Mucosa of rectum (tissue), 2 donors: ENCODE results near the gene PTPRU.

Source experiments
- H3K27ac ChIP-seq, 2 donors: one replicate each; pipeline ENCODE4 v1.7.0; 2013; ENCODE audit warnings: inconsistent platforms in 2 of 2, low read depth in 2 of 2, low read length in 2 of 2
- H3K27me3 ChIP-seq, 2 donors: one replicate each; pipeline ENCODE4 v1.7.0; 2013; ENCODE audit warnings: low read length in 2 of 2; ENCODE audit not compliant: control insufficient read depth in 2 of 2, insufficient read depth in 2 of 2
- H3K36me3 ChIP-seq, 2 donors: one replicate each; pipeline ENCODE4 v1.7.0; 2013; ENCODE audit warnings: low read length in 2 of 2; ENCODE audit not compliant: control insufficient read depth in 2 of 2, insufficient read depth in 2 of 2
- H3K4me1 ChIP-seq, 2 donors: one replicate each; pipeline ENCODE4 v1.7.0; 2013; ENCODE audit warnings: low read length in 2 of 2, mild to moderate bottlenecking in 1 of 2; ENCODE audit not compliant: control insufficient read depth in 2 of 2, insufficient read depth in 2 of 2
- H3K4me3 ChIP-seq, 2 donors: one replicate each; pipeline ENCODE4 v1.7.0; 2013; ENCODE audit warnings: low read length in 2 of 2
- H3K9ac ChIP-seq, 2 donors: one replicate each; pipeline ENCODE4 v1.7.0; 2013; ENCODE audit warnings: low read length in 2 of 2, low read depth in 1 of 2, mild to moderate bottlenecking in 1 of 2
- H3K9me3 ChIP-seq, 2 donors: one replicate each; pipeline ENCODE4 v1.7.0; 2013; ENCODE audit warnings: low read length in 2 of 2; ENCODE audit not compliant: control insufficient read depth in 2 of 2
- donor health status: healthy.
- donor health status: Normal muscosa, but diverticular disease.

Gene PTPRU

DNA sequence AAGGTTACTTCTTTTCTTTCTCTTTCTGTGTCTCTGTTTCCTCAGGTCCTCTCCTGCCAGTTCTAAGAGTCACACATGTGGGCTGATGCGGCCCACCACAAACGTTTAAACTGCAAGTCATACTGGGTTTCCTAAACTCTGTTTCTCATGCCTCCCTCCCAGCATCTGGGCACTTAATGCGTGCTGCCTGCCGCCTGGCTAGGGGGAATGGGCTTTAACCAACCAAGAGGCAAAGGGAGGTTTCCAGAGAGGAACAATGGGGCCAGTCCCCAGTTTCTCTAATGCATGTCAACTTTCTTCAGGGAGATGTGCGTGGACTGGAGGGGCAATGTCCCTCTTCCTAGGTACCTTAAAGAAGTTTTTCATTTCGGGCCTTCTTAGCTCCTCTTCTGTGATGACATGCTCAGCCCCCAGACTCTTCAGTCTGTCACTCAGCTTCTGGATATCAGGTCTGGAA lies 34.7 kb upstream of the PTPRU start:
- Histone ChIP-seq H3K9me3 (no peaks in the 10 kb centered on the region), H3K27ac (peak overlapping the region in 1 of 2 donors; percentile 62), H3K9ac (no peak overlapping the region), H3K27me3 (no peaks in the 10 kb centered on the region), H3K4me1 (peaks cover 4 to 6% of the 10 kb centered on the region in 2 donors), H3K36me3 (peaks cover 13 to 40% of the 10 kb centered on the region in 2 donors), H3K4me3 (no peak overlapping the region)

DNA sequence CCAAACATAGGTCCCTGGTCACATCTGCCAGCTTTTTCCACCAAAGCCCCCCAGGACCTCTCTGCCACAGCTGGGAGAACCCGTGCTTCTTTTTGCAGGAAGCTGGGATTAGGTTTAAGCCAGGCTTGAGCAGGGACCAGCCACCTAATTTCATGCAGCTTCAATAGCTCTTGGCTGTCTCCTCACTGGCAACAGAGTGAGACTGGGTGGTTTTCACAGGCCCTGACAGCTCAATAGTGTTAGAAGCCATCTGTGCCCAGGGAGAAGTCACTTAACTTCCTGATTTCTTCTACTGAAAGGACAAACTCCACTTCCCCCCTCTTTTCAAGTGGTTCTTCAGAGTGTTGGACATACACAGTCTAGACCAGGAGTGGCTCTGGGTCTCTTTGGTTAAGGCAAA lies 34.3 kb upstream of the PTPRU start:
- no peak overlapping the region for H3K4me3 ChIP-seq
- no peaks in the 10 kb centered on the region for H3K9me3 ChIP-seq
- peaks cover 13 to 41% of the 10 kb centered on the region in 2 donors for H3K36me3 ChIP-seq
- H3K27me3 ChIP-seq, result no peaks in the 10 kb centered on the region
- H3K9ac ChIP-seq, result no peak overlapping the region
- H3K27ac ChIP-seq, result peak overlapping the region; percentile 43 to 62
- peaks cover 4 to 6% of the 10 kb centered on the region in 2 donors for H3K4me1 ChIP-seq

DNA sequence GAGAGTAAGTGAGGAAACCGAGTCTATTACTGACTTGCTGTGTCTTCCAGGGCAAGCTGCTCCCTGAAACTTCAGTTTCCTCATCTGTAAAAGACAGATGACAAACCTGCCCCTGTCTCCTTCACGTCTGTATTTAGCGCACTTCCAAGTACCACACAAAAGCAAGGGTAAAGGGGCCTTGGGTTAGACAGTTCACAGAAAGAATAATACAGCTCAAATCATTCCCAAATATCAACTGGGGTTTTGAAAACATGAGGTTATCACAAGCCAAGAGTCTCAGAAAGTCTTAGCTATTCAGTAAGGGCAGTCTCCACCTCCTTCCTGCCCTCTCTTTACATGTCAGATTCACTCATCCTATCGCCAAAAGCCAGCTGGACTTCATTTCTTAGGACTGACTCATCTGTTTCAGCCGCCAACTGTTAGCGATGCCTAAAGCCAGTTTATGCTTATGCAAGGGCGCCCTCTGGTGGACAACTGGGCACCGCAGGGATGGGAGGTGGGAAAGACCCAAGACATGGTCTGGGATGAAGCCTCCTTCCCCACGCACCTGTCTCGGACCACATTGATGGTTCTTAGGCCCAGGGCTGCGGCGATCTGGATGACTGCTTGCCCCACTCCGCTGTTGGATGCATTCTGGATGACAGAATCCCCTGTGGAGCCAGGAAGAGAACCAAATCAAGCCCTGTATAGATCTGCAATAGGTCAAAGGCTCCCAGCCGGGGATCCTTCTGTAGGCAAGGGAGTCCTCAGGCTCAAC lies 33.6 kb upstream of the PTPRU start:
- Histone ChIP-seq H3K36me3 (peaks cover 13 to 38% of the 10 kb centered on the region in 2 donors), H3K9ac (no peak overlapping the region)

DNA sequence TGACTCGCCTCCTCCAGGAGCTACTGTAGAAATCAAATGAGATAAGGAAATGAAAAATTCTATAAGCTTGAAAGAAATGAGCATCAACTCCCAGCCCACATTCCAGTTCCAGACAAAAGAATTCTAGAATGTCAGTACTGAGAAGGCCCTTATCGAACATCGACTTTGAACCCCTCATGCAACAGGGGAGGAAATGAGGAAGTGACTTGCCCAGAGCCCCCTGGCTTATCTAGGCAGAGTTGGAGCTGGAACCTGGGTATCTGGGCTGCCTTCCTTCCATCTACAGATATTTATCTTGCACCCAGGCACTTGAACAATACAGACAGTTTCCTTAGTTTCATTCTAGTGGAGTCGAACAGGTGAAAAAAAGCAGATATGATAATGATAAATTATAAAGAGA lies 27.9 kb upstream of the PTPRU start:
- no peak overlapping the region for H3K9ac ChIP-seq
- no peak overlapping the region for H3K4me3 ChIP-seq
- H3K27me3 ChIP-seq, result no peaks in the 10 kb centered on the region
- H3K36me3 ChIP-seq, result peaks cover 22 to 32% of the 10 kb centered on the region in 2 donors
- no peaks in the 10 kb centered on the region for H3K4me1 ChIP-seq
- H3K27ac ChIP-seq, result no peak overlapping the region
- no peaks in the 10 kb centered on the region for H3K9me3 ChIP-seq

More for the DNA sequence above, 33.6 kb upstream of the PTPRU start:
- Histone ChIP-seq H3K27ac (peak overlapping the region; percentile 43 to 62), H3K4me1 (peaks cover 4 to 6% of the 10 kb centered on the region in 2 donors), H3K4me3 (no peak overlapping the region), H3K9me3 (no peaks in the 10 kb centered on the region), H3K27me3 (no peaks in the 10 kb centered on the region)

DNA sequence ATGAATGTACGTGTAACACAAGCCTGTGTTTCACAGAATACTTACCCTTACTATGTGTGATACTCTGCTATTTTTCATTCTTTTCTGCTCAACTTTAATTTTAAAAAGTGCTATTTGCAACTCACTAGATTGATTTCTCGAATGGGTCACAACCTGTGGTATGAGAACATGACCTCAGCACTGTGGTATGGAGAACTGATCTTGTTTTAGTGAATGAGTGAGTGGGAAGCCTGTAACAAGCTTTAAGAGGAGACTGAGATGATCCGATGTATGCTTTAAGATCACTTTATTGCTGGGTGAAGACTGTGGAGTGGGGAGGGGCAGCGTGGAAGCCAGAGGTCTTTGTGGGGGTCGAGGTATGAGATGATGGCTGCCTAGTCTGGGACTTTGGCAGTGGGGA lies 27.1 kb upstream of the PTPRU start:
- Histone ChIP-seq H3K36me3 (peaks cover 26 to 28% of the 10 kb centered on the region in 2 donors), H3K4me1 (no peaks in the 10 kb centered on the region), H3K27me3 (no peaks in the 10 kb centered on the region), H3K4me3 (no peak overlapping the region), H3K9ac (no peak overlapping the region), H3K9me3 (no peaks in the 10 kb centered on the region), H3K27ac (no peak overlapping the region)

DNA sequence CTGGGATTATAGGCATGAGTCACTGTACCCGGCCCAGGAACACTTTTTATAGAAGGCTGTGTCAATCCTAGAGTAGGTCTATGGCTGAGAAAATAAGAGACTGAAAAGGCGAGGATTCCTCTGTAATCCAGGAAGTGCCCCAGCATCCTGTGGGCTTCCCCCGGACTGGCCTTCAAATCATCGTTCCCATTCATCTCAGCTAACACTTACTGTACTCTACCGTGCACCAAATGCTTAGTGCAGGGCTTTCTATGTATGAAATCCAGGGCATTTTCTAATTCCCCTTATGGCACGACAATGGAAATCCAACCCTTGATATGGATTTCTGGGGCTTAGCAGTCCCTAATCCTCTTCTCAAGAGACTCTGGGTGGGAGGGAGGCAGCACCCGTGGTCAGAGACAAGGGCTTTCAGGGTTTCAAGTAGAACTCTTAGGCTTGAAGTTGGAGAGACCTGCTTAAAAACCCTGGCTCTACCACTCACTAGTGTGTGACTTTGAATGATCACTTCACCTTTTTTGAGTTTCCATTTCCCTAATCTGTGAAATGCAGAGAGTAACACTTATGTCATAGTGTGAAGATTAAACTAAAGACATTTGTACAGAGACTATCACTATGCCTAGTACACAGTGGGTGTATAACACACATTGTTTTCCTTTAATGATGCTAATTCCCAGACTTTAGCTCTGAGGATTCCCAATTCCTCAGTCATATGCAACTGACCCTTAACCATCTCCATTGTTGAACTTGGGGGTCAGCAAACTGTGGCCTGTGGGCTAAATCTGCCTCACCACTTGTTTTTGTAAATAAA lies 25.8 kb upstream of the PTPRU start:
- no peaks in the 10 kb centered on the region for H3K4me1 ChIP-seq
- no peak overlapping the region for H3K27ac ChIP-seq
- peaks cover 28 to 33% of the 10 kb centered on the region in 2 donors for H3K36me3 ChIP-seq
- no peak overlapping the region for H3K4me3 ChIP-seq
- no peak overlapping the region for H3K9ac ChIP-seq
- no peaks in the 10 kb centered on the region for H3K9me3 ChIP-seq
- no peaks in the 10 kb centered on the region for H3K27me3 ChIP-seq

DNA sequence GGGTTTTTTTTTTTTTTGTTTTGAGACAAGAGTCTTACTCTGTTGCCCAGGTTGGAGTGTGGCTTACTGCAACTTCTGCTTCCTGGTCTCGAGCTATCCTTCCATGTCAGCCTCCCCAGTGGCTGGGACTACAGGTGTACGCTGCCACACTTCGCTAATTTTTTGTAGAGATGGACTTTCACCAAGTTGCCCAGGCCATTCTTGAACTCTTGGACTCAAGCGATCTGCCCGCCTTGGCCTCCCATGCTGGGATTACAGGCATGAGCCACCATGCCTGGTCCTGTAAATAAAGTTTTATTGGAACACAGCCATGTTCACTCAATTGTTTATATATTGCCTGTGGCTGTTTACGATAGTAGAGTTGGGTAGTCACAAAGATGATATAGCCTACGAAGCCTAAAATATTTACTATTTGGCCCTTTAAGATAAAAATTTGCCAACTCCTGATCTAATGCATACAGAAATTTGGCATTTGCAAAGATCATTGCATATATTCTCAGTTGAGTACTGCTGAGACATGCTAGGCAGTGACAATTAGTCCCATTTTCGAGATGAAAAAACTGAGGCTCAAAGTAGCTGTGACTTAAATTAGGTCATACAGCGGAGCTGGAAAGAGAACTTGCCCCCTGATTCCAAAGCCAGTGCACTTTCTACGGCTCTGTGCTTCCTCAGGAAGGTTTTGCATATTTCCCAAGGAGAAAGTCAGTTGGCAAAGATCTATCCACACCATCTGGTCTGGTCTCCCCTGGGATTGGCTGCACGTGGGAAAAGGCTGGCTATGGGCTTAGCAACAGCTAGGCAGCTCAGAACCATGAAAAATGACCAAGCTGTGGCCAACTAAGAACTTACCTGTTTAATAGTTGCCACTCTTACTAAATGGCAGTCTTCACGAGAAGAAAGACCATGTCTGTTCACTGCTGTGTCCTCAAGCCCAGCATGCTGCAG lies 25.0 kb upstream of the PTPRU start:
- H3K9me3 ChIP-seq, result no peaks in the 10 kb centered on the region
- H3K27me3 ChIP-seq, result no peaks in the 10 kb centered on the region
- no peaks in the 10 kb centered on the region for H3K4me1 ChIP-seq
- H3K4me3 ChIP-seq, result no peak overlapping the region
- no peak overlapping the region for H3K27ac ChIP-seq
- H3K9ac ChIP-seq, result no peak overlapping the region
- peaks cover 25 to 34% of the 10 kb centered on the region in 2 donors for H3K36me3 ChIP-seq

DNA sequence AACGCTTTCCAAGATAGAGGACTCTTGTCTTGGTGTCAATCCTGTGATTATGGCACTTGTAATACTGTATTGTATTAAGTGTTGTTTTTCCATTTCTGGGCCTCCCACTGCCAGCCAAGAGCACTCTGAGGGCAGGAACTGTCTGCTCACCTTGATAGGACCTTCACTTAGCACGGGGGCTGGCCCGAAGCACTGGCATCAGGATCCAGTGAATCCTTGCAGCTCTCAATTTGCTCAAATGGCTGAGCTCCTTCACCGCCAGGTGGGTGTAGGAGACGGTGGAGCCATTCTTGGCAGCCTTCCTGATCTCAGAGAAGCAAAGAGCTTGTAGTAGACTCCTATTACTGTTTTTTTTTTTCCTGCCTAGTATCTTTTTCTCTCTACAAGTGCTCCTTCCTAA lies 23.3 kb upstream of the PTPRU start:
- no peak overlapping the region for H3K27ac ChIP-seq
- H3K9ac ChIP-seq, result no peak overlapping the region
- H3K27me3 ChIP-seq, result no peaks in the 10 kb centered on the region
- H3K9me3 ChIP-seq, result no peaks in the 10 kb centered on the region
- H3K4me3 ChIP-seq, result no peak overlapping the region
- no peaks in the 10 kb centered on the region for H3K4me1 ChIP-seq
- H3K36me3 ChIP-seq, result peaks cover 25 to 31% of the 10 kb centered on the region in 2 donors

DNA sequence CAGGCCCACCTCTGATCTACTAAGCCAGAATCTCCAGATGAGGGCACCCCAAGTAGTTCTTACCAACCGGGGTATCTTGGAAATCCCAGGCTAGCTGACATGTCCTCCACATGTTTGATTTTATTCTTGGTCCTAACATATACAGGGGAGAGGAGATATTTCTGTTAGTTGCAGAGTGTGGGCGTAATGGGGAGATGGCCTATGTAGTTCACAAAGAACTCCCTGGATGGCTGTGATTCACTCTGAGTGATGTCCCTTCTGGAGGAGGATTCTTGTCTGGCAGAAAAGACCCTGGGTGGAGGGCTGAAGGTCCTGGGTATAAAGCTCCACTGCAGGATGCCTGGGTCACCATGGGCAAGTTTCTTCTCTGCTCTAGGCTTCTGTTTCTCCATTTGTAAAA lies 18.7 kb upstream of the PTPRU start:
- H3K9me3 ChIP-seq, result no peaks in the 10 kb centered on the region
- no peak overlapping the region for H3K27ac ChIP-seq
- no peaks in the 10 kb centered on the region for H3K4me1 ChIP-seq
- H3K36me3 ChIP-seq, result peaks cover 13 to 22% of the 10 kb centered on the region in 2 donors
- no peak overlapping the region for H3K9ac ChIP-seq
- H3K27me3 ChIP-seq, result no peaks in the 10 kb centered on the region
- H3K4me3 ChIP-seq, result no peak overlapping the region
